ENCODE results near the gene L2HGDH.

- TF ChIP-seq, protein P1, sequence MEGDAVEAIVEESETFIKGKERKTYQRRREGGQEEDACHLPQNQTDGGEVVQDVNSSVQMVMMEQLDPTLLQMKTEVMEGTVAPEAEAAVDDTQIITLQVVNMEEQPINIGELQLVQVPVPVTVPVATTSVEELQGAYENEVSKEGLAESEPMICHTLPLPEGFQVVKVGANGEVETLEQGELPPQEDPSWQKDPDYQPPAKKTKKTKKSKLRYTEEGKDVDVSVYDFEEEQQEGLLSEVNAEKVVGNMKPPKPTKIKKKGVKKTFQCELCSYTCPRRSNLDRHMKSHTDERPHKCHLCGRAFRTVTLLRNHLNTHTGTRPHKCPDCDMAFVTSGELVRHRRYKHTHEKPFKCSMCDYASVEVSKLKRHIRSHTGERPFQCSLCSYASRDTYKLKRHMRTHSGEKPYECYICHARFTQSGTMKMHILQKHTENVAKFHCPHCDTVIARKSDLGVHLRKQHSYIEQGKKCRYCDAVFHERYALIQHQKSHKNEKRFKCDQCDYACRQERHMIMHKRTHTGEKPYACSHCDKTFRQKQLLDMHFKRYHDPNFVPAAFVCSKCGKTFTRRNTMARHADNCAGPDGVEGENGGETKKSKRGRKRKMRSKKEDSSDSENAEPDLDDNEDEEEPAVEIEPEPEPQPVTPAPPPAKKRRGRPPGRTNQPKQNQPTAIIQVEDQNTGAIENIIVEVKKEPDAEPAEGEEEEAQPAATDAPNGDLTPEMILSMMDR (conservative IDR thresholded peaks at IDR 0.05; ENCODE audit: low read depth, low read length) = no peak
- TF ChIP-seq EZH2 (IDR thresholded peaks at IDR 0.05; ENCODE audit: low read length, unreplicated experiment) = no peak
These were observed 47.6 kb upstream of the L2HGDH start for GRCh38 chr14:50359631-50360030.

Data from PC-3 (cell line).